ENCODE results near the gene DAPP1.

DNA sequence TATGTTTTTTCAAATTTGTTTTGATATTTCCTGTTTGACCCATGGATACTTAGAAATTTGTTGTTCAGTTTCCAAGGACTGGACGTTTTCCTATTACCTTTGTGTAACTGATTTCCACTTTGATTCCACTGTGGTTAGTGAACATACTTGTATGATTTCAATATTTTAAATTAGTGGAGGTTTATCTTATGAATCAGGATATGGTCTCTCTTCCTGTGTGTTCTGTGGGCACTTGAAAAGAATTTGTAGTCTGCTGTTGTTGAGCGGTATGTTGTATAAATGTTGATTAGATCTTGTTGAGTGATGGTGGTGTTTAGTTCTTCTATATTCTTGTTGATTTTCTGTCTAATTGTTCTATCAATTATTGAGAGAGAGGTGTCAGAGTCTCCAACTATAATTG lies 98.8 kb downstream of the DAPP1 start:
- TF ChIP-seq, protein P1, sequence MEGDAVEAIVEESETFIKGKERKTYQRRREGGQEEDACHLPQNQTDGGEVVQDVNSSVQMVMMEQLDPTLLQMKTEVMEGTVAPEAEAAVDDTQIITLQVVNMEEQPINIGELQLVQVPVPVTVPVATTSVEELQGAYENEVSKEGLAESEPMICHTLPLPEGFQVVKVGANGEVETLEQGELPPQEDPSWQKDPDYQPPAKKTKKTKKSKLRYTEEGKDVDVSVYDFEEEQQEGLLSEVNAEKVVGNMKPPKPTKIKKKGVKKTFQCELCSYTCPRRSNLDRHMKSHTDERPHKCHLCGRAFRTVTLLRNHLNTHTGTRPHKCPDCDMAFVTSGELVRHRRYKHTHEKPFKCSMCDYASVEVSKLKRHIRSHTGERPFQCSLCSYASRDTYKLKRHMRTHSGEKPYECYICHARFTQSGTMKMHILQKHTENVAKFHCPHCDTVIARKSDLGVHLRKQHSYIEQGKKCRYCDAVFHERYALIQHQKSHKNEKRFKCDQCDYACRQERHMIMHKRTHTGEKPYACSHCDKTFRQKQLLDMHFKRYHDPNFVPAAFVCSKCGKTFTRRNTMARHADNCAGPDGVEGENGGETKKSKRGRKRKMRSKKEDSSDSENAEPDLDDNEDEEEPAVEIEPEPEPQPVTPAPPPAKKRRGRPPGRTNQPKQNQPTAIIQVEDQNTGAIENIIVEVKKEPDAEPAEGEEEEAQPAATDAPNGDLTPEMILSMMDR (IDR thresholded peaks at IDR 0.05; ENCODE audit: extremely low read depth in 1 of 2, insufficient read depth in 1 of 2, low read depth in 1 of 2, low read length in 2 of 2): no peak
- no peak for TF ChIP-seq EZH2 (IDR thresholded peaks at IDR 0.05; ENCODE audit: borderline replicate concordance, low read depth, low read length, severe bottlenecking)
- TF ChIP-seq POLR2AphosphoS5 (IDR thresholded peaks at IDR 0.05; ENCODE audit: insufficient read depth, low read depth, low read length): no peak
- no peak for TF ChIP-seq POLR2A (IDR thresholded peaks at IDR 0.05; ENCODE audit: low read depth, low read length)
- TF ChIP-seq GATA2 (IDR thresholded peaks at IDR 0.05; ENCODE audit: insufficient read depth, insufficient read length, low read depth, low read length): no peak
- TF ChIP-seq, protein P2, sequence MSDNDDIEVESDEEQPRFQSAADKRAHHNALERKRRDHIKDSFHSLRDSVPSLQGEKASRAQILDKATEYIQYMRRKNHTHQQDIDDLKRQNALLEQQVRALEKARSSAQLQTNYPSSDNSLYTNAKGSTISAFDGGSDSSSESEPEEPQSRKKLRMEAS (IDR thresholded peaks at IDR 0.05; ENCODE audit: insufficient read depth, insufficient read length): no peak
